HCT116 (cell line): ENCODE data around the gene RAB33B.

ENCODE experiments used
- EZH2 ChIP-seq: fragments of 200-600 bp; sonication (generic); IDR thresholded peaks from 2 replicates; pipeline ENCODE4 v1.6.1; 2017; ENCODE audit warnings: antibody characterized with exemption, mixed run types
- EZH2phosphoT487 ChIP-seq: fragments of 200-600 bp; IDR thresholded peaks from 2 replicates; pipeline ENCODE4 v1.6.1; 2018; ENCODE audit warnings: antibody characterized with exemption, borderline replicate concordance
- JUND ChIP-seq: IDR thresholded peaks from 2 replicates; pipeline ENCODE4 v1.6.1; 2012
- POLR2A ChIP-seq: IDR thresholded peaks from 2 replicates; pipeline ENCODE4 v1.7.0; 2011; ENCODE audit warnings: borderline replicate concordance; ENCODE audit not compliant: insufficient read depth, insufficient read length; ENCODE audit errors: extremely low read depth
- POLR2AphosphoS5 ChIP-seq: IDR thresholded peaks from 2 replicates; pipeline ENCODE4 v1.6.1; 2011; ENCODE audit warnings: mild to moderate bottlenecking, low read depth, low read length, moderate library complexity
- ZFX ChIP-seq: fragments of 450-650 bp; IDR thresholded peaks from 2 replicates; pipeline ENCODE4 v1.6.1; 2017
- ZNF274 ChIP-seq: fragments of 200-500 bp; sonication (Bioruptor generic); IDR thresholded peaks from 2 replicates; pipeline ENCODE4 v1.6.1; 2014; ENCODE audit warnings: mild to moderate bottlenecking, low read depth, low read length, inconsistent platforms
- TF ChIP-seq, protein P1 (sequence below), 3 experiments: fragments of 200-600 bp in 1 of 3; sonication (generic) in 1 of 3; IDR thresholded peaks in 2 of 3; conservative IDR thresholded peaks in 1 of 3; 2 replicates each; pipeline ENCODE4 v1.5.1; 2012 to 2017; ENCODE audit warnings: low read depth in 2 of 3, low read length in 2 of 3, antibody characterized with exemption in 1 of 3, borderline replicate concordance in 1 of 3, control low read depth in 1 of 3, mild to moderate bottlenecking in 1 of 3, mixed read lengths in 1 of 3, mixed run types in 1 of 3, moderate library complexity in 1 of 3; ENCODE audit not compliant: insufficient read depth in 1 of 3
- TF ChIP-seq, protein P2 (sequence below): IDR thresholded peaks from 2 replicates; pipeline ENCODE4 v1.6.1; 2012; ENCODE audit warnings: low read depth
- TF ChIP-seq, protein P3 (sequence below): IDR thresholded peaks from 2 replicates; pipeline ENCODE4 v1.6.1; 2012

DNA sequence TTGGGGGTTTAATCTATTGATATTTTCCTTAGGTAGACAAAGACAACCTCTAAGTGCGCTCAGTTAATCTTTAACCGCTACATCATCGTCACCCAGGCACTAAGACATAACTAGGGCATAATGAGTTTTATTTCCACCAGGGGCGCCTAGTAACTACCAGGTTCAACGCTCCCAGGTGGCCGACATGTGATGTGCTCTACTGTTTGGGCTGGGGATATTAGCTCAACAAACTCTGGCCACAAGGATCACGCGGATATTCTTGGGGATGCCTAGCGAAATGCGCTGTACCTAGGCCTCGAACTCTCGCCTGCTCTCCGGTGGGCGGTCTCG is 915 bp upstream of the RAB33B start:
- TF ChIP-seq, protein P1, sequence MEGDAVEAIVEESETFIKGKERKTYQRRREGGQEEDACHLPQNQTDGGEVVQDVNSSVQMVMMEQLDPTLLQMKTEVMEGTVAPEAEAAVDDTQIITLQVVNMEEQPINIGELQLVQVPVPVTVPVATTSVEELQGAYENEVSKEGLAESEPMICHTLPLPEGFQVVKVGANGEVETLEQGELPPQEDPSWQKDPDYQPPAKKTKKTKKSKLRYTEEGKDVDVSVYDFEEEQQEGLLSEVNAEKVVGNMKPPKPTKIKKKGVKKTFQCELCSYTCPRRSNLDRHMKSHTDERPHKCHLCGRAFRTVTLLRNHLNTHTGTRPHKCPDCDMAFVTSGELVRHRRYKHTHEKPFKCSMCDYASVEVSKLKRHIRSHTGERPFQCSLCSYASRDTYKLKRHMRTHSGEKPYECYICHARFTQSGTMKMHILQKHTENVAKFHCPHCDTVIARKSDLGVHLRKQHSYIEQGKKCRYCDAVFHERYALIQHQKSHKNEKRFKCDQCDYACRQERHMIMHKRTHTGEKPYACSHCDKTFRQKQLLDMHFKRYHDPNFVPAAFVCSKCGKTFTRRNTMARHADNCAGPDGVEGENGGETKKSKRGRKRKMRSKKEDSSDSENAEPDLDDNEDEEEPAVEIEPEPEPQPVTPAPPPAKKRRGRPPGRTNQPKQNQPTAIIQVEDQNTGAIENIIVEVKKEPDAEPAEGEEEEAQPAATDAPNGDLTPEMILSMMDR (IDR thresholded peaks at IDR 0.05 in 2 of 3, conservative IDR thresholded peaks at IDR 0.05 in 1 of 3; ENCODE audit: borderline replicate concordance in 1 of 3, insufficient read depth in 1 of 3, low read depth in 2 of 3, low read length in 2 of 3), result peak; percentile 27 to 53 (median 28); a peak in 3 of 6 replicates
- TF ChIP-seq, protein P2, sequence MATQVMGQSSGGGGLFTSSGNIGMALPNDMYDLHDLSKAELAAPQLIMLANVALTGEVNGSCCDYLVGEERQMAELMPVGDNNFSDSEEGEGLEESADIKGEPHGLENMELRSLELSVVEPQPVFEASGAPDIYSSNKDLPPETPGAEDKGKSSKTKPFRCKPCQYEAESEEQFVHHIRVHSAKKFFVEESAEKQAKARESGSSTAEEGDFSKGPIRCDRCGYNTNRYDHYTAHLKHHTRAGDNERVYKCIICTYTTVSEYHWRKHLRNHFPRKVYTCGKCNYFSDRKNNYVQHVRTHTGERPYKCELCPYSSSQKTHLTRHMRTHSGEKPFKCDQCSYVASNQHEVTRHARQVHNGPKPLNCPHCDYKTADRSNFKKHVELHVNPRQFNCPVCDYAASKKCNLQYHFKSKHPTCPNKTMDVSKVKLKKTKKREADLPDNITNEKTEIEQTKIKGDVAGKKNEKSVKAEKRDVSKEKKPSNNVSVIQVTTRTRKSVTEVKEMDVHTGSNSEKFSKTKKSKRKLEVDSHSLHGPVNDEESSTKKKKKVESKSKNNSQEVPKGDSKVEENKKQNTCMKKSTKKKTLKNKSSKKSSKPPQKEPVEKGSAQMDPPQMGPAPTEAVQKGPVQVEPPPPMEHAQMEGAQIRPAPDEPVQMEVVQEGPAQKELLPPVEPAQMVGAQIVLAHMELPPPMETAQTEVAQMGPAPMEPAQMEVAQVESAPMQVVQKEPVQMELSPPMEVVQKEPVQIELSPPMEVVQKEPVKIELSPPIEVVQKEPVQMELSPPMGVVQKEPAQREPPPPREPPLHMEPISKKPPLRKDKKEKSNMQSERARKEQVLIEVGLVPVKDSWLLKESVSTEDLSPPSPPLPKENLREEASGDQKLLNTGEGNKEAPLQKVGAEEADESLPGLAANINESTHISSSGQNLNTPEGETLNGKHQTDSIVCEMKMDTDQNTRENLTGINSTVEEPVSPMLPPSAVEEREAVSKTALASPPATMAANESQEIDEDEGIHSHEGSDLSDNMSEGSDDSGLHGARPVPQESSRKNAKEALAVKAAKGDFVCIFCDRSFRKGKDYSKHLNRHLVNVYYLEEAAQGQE, result no peak
- TF ChIP-seq POLR2AphosphoS5, result no peak
- no peak for TF ChIP-seq ZFX
- no peak for TF ChIP-seq POLR2A
- no peak for TF ChIP-seq ZNF274
- TF ChIP-seq, protein P3, sequence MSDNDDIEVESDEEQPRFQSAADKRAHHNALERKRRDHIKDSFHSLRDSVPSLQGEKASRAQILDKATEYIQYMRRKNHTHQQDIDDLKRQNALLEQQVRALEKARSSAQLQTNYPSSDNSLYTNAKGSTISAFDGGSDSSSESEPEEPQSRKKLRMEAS, result no peak; the same call in 1 of the 2 replicates
- no peak for TF ChIP-seq EZH2
- no peak for TF ChIP-seq EZH2phosphoT487
- no peak for TF ChIP-seq JUND
